ENCODE measurements around the gene TOP2A.

DNA sequence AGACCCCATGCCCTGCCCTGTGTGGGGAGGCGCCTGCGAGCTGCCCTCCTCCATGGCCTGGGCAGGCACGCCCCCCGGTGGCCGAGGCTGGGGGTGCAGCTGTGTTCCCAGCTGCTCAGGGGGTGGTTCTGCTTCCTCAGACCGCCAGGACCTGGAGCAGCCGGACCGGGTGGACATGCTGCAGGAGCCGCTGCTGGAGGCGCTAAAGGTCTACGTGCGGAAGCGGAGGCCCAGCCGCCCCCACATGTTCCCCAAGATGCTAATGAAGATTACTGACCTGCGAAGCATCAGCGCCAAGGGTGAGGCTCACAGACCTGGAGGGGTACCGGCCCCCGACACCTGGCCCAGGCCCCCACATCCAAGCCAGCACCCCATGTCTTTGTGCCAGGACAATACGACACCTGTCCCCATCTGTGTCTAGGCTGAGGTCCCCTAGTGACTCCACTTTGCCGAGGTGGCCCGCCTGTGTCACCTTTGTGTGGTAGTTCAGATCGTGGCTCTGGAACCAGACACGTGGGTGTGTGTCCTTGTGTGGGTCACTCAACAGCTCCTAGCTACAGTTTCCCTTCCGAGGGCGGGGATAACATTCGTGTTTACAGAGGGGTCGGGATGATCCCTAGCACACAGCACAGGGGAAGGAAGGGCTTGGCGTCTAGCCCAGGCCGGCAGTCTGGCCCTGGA lies 62.4 kb downstream of the TOP2A start:
- TF ChIP-seq POLR2A (IDR thresholded peaks at IDR 0.05; ENCODE audit: low read depth, low read length) (no peak), POLR2AphosphoS5 (IDR thresholded peaks at IDR 0.05; ENCODE audit: low read depth, low read length) (no peak)

Data from GM12892 (cell line).